Astrocyte (in vitro differentiated cells and primary cell): ENCODE data around the gene PRDM2. TPM values are rescaled to one million over a fixed set of nuclear protein-coding genes. Genes with fewer than 3 reads are reported as not detected.

ENCODE experiments used
- DNase-seq: peaks from one replicate; pipeline ENCODE4 v3.0.0-alpha.2; 2010; ENCODE audit warnings: low read depth
- FAIRE-seq: peaks from 2 replicates; lab custom pipeline; 2011; peaks lifted over from hg19 to GRCh38; lab: Jason Lieb, UNC
- H2AFZ ChIP-seq: 2 replicates; pipeline ENCODE4 v1.6.0; 2012; ENCODE audit warnings: low read depth, low read length, inconsistent platforms
- H3K27ac ChIP-seq: 2 replicates; pipeline ENCODE4 v1.5.1; 2011; ENCODE audit warnings: low read depth, low read length, inconsistent platforms
- H3K27me3 ChIP-seq: 2 replicates; pipeline ENCODE4 v1.6.0; 2011; ENCODE audit warnings: low read length, inconsistent platforms; ENCODE audit not compliant: insufficient read depth
- H3K36me3 ChIP-seq: 2 replicates; pipeline ENCODE4 v1.5.1; 2011; ENCODE audit warnings: low read length, inconsistent platforms; ENCODE audit not compliant: insufficient read depth
- H3K4me1 ChIP-seq: 2 replicates; pipeline ENCODE4 v1.5.1; 2011; ENCODE audit warnings: low read length, inconsistent platforms; ENCODE audit not compliant: insufficient read depth
- H3K4me2 ChIP-seq: 2 replicates; pipeline ENCODE4 v1.6.0; 2012; ENCODE audit warnings: low read length, inconsistent platforms
- H3K4me3 ChIP-seq: 2 replicates; pipeline ENCODE4 v1.5.1; 2011; ENCODE audit warnings: low read depth, mild to moderate bottlenecking, low read length, inconsistent platforms; ENCODE audit not compliant: insufficient read depth
- H3K79me2 ChIP-seq: 2 replicates; pipeline ENCODE4 v1.6.0; 2012; ENCODE audit warnings: mild to moderate bottlenecking, low read length, inconsistent platforms; ENCODE audit not compliant: insufficient read depth
- H3K9ac ChIP-seq: 2 replicates; pipeline ENCODE4 v1.6.0; 2012; ENCODE audit warnings: mild to moderate bottlenecking, low read length, inconsistent platforms
- H3K9me3 ChIP-seq: 2 replicates; pipeline ENCODE4 v1.5.1; 2012; ENCODE audit warnings: low read depth, mild to moderate bottlenecking, low read length, inconsistent platforms; ENCODE audit not compliant: insufficient read depth
- H4K20me1 ChIP-seq: 2 replicates; pipeline ENCODE4 v1.6.0; 2012; ENCODE audit warnings: low read length, inconsistent platforms; ENCODE audit not compliant: insufficient read depth
- H3K27ac Mint-ChIP-seq: one replicate; pipeline ENCODE4 v1.8.0; 2021; ENCODE audit warnings: mild to moderate bottlenecking, mixed read lengths; ENCODE audit not compliant: unreplicated experiment
- H3K27me3 Mint-ChIP-seq: one replicate; pipeline ENCODE4 v1.8.0; 2021; ENCODE audit warnings: low read depth, mixed read lengths; ENCODE audit not compliant: unreplicated experiment
- H3K36me3 Mint-ChIP-seq: one replicate; pipeline ENCODE4 v1.8.0; 2021; ENCODE audit warnings: low read depth, mixed read lengths; ENCODE audit not compliant: unreplicated experiment
- H3K4me1 Mint-ChIP-seq: one replicate; pipeline ENCODE4 v1.8.0; 2021; ENCODE audit warnings: low read depth, mixed read lengths; ENCODE audit not compliant: unreplicated experiment
- H3K4me3 Mint-ChIP-seq: one replicate; pipeline ENCODE4 v1.8.0; 2021; ENCODE audit warnings: mild to moderate bottlenecking, moderate library complexity, mixed read lengths; ENCODE audit not compliant: unreplicated experiment
- H3K9me3 Mint-ChIP-seq: one replicate; pipeline ENCODE4 v1.8.0; 2021; ENCODE audit warnings: mild to moderate bottlenecking, mixed read lengths; ENCODE audit not compliant: unreplicated experiment
- EZH2 ChIP-seq: IDR thresholded peaks from 2 replicates; pipeline ENCODE4 v1.6.1; 2012; ENCODE audit warnings: mild to moderate bottlenecking, low read length, inconsistent platforms; ENCODE audit not compliant: insufficient read depth
- total RNA-seq: library from RNA; stranded (reverse); gene quantifications from 2 replicates; pipeline ENCODE4 v1.2.1, GENCODE V29; 2021
- TF ChIP-seq, protein P1 (sequence below): IDR thresholded peaks from 2 replicates; pipeline ENCODE4 v1.5.1; 2011; ENCODE audit warnings: low read depth, mild to moderate bottlenecking, inconsistent platforms, low read length, moderate library complexity; ENCODE audit not compliant: insufficient read depth

The PRDM2 gene
- total RNA-seq, 1 donor from 2014 or later = 49.0 TPM

DNA sequence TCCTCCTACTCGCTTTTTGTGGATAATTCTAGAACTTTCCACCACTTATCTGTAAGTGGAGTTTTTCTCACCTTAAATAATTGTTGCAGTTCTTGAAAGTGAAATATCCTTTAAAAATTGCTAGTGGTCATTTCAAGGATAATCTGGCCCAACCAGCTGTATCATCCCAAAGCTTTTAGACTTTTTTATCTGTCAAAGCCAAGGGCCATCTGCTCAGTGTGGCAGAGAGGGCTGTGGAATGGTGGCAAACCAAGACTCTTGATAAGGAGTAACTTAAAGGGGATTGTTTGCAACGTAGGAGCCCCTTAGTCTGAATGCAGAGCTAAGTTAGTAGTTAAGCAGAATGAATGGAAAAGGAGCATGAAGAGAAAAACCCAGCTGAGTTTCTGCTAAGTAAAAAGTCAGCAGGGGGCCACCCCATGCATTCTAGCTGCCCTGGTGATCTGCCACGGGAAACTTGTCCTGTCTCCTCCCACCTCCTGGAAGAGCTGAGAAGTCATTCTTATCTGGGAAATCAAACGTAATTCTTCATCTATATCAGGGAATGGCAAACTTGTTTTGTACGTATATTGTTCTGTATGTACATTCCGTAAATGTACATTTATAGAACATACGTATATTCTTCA lies 169.3 kb downstream of the PRDM2 start:
- Histone ChIP-seq H3K9me3 (no peaks in the 10 kb centered on the region), H3K4me3 (no peak overlapping the region), H4K20me1 (no peaks in the 10 kb centered on the region), H3K36me3 (no peaks in the 10 kb centered on the region), H3K9ac (no peak overlapping the region), H3K27ac (no peak overlapping the region), H3K79me2 (no peaks in the 10 kb centered on the region), H3K4me1 (no peaks in the 10 kb centered on the region), H2AFZ (no peak overlapping the region), H3K4me2 (no peak overlapping the region), H3K27me3 (no peaks in the 10 kb centered on the region)
- FAIRE-seq = no peak
- TF ChIP-seq, protein P1, sequence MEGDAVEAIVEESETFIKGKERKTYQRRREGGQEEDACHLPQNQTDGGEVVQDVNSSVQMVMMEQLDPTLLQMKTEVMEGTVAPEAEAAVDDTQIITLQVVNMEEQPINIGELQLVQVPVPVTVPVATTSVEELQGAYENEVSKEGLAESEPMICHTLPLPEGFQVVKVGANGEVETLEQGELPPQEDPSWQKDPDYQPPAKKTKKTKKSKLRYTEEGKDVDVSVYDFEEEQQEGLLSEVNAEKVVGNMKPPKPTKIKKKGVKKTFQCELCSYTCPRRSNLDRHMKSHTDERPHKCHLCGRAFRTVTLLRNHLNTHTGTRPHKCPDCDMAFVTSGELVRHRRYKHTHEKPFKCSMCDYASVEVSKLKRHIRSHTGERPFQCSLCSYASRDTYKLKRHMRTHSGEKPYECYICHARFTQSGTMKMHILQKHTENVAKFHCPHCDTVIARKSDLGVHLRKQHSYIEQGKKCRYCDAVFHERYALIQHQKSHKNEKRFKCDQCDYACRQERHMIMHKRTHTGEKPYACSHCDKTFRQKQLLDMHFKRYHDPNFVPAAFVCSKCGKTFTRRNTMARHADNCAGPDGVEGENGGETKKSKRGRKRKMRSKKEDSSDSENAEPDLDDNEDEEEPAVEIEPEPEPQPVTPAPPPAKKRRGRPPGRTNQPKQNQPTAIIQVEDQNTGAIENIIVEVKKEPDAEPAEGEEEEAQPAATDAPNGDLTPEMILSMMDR = no peak
- no peak for TF ChIP-seq EZH2
- Mint-ChIP-seq H3K4me3 (no peak overlapping the region), H3K36me3 (no peaks in the 10 kb centered on the region), H3K9me3 (no peaks in the 10 kb centered on the region), H3K4me1 (no peaks in the 10 kb centered on the region), H3K27ac (no peak overlapping the region), H3K27me3 (peaks cover 22% of the 10 kb centered on the region)
- DNase-seq = no peak

DNA sequence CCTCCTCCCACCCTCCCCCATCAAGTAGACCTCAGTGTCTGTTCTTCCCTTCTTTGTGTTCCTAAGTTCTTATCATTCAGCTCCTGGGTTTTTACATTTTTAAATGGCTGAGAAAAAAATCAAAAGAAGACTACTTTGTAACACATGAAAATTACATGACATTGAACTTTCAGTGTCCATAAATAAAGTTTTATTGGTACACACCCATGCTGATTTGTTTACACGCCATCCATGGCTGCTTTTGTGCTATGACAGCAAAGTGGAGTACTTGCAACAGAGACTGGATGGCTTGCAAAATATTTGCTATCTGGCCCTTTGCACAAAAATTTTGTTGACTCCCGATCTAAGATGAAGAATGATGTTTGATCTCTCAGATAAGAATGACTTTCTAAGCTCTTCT lies 171.4 kb downstream of the PRDM2 start:
- Histone ChIP-seq H3K27me3 (no peaks in the 10 kb centered on the region), H3K4me2 (no peak overlapping the region), H3K36me3 (no peaks in the 10 kb centered on the region), H3K4me3 (no peak overlapping the region), H3K79me2 (no peaks in the 10 kb centered on the region), H3K9ac (no peak overlapping the region), H3K4me1 (no peaks in the 10 kb centered on the region), H3K27ac (no peak overlapping the region), H2AFZ (no peak overlapping the region), H4K20me1 (no peaks in the 10 kb centered on the region), H3K9me3 (no peaks in the 10 kb centered on the region)
- Mint-ChIP-seq H3K4me3 (no peak overlapping the region), H3K4me1 (no peaks in the 10 kb centered on the region), H3K27me3 (peaks cover 14% of the 10 kb centered on the region), H3K27ac (no peak overlapping the region), H3K9me3 (no peaks in the 10 kb centered on the region), H3K36me3 (no peaks in the 10 kb centered on the region)
- no peak for DNase-seq
- TF ChIP-seq, protein P1 = no peak
- no peak for TF ChIP-seq EZH2
- FAIRE-seq = no peak

DNA sequence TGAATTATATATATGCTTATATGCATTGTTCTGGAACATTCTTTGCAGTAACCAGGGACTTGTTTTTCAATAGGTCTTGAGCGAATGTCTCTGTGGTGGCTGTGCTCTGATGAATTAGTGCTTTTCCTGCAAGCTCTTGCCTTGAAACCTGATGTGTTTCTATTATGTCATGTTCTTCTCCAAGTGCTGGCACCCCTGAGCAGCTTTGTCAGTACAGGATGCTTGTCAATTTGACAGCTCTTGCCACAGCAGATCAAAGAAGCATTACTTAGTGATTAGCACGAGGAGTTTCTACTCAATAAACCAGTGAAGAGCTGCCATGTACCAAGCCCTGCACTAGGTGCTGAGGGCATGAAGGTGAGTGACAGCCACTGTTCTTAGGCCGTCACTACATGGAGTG lies 171.9 kb downstream of the PRDM2 start:
- no peak overlapping the region for H3K4me3 Mint-ChIP-seq
- H3K27ac ChIP-seq = no peak overlapping the region
- FAIRE-seq (no peak), DNase-seq (no peak)
- H2AFZ ChIP-seq = no peak overlapping the region
- H3K27me3 ChIP-seq = no peaks in the 10 kb centered on the region
- H3K9me3 Mint-ChIP-seq = no peaks in the 10 kb centered on the region
- no peak overlapping the region for H3K9ac ChIP-seq
- H3K79me2 ChIP-seq = no peaks in the 10 kb centered on the region
- no peak for TF ChIP-seq EZH2
- TF ChIP-seq, protein P1 = no peak
- no peaks in the 10 kb centered on the region for H3K36me3 Mint-ChIP-seq
- no peak overlapping the region for H3K4me2 ChIP-seq
- H3K4me1 Mint-ChIP-seq = no peaks in the 10 kb centered on the region
- no peaks in the 10 kb centered on the region for H3K9me3 ChIP-seq
- peaks cover 14% of the 10 kb centered on the region for H3K27me3 Mint-ChIP-seq
- no peak overlapping the region for H3K4me3 ChIP-seq
- H3K27ac Mint-ChIP-seq = no peak overlapping the region
- H4K20me1 ChIP-seq = no peaks in the 10 kb centered on the region
- no peaks in the 10 kb centered on the region for H3K4me1 ChIP-seq
- H3K36me3 ChIP-seq = no peaks in the 10 kb centered on the region
